ENCODE measurements around the gene TLE3.

- TF ChIP-seq, protein P1, sequence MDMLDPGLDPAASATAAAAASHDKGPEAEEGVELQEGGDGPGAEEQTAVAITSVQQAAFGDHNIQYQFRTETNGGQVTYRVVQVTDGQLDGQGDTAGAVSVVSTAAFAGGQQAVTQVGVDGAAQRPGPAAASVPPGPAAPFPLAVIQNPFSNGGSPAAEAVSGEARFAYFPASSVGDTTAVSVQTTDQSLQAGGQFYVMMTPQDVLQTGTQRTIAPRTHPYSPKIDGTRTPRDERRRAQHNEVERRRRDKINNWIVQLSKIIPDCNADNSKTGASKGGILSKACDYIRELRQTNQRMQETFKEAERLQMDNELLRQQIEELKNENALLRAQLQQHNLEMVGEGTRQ (IDR thresholded peaks at IDR 0.05; ENCODE audit: low read depth, low read length), result no peak
- TF ChIP-seq CTCF (conservative IDR thresholded peaks at IDR 0.05; ENCODE audit: low read depth, low read length), result no peak
- TF ChIP-seq RAD21 (IDR thresholded peaks at IDR 0.05; ENCODE audit: low read length), result no peak
- no peak for TF ChIP-seq MAZ (IDR thresholded peaks at IDR 0.05; ENCODE audit: borderline replicate concordance, low read depth, low read length)
- TF ChIP-seq MAFK (IDR thresholded peaks at IDR 0.05; ENCODE audit: low read depth, low read length), result no peak
- TF ChIP-seq RCOR1 (IDR thresholded peaks at IDR 0.05; ENCODE audit: insufficient replicate concordance, low read length), result no peak
Observed at GRCh38 chr15:70014331-70014730, 83.4 kb downstream of the TLE3 start.
